Trophoblast cell (in vitro differentiated cells and primary cell): ENCODE measurements around the gene TNS1.
A peak's percentile ranks its signal among the peaks of the same experiment; 100 is the strongest.

Experiments used
- DNase-seq, 2 donors: peaks; one replicate each; pipeline ENCODE4 v3.0.0-alpha.2; 2016
- H2AFZ ChIP-seq: 2 replicates; pipeline ENCODE4 v1.6.1; 2013; ENCODE audit warnings: low read length, moderate library complexity, mild to moderate bottlenecking; ENCODE audit not compliant: insufficient read depth, poor library complexity
- H2AK5ac ChIP-seq: 2 replicates; pipeline ENCODE4 v1.6.1; 2013; ENCODE audit warnings: mild to moderate bottlenecking, low read length
- H2BK120ac ChIP-seq: 2 replicates; pipeline ENCODE4 v1.6.1; 2013; ENCODE audit warnings: low read length, mild to moderate bottlenecking, moderate library complexity; ENCODE audit not compliant: insufficient read depth, poor library complexity
- H2BK12ac ChIP-seq: 2 replicates; pipeline ENCODE4 v1.6.1; 2013; ENCODE audit warnings: mild to moderate bottlenecking, low read length, moderate library complexity
- H2BK5ac ChIP-seq: 2 replicates; pipeline ENCODE4 v1.6.1; 2013; ENCODE audit warnings: low read length, low read depth, moderate library complexity, mild to moderate bottlenecking; ENCODE audit not compliant: poor library complexity
- H3K14ac ChIP-seq: 2 replicates; pipeline ENCODE4 v1.6.1; 2013; ENCODE audit warnings: mild to moderate bottlenecking, low read length
- H3K18ac ChIP-seq: 2 replicates; pipeline ENCODE4 v1.6.1; 2013; ENCODE audit warnings: mild to moderate bottlenecking, low read length
- H3K23ac ChIP-seq: 2 replicates; pipeline ENCODE4 v1.6.1; 2013; ENCODE audit warnings: low read length
- H3K27ac ChIP-seq: 2 replicates; pipeline ENCODE4 v1.5.1; 2013; ENCODE audit warnings: low read depth, mild to moderate bottlenecking, inconsistent platforms, low read length, moderate library complexity
- H3K27me3 ChIP-seq: 2 replicates; pipeline ENCODE4 v1.6.1; 2013; ENCODE audit warnings: inconsistent platforms, mild to moderate bottlenecking, low read length, moderate library complexity; ENCODE audit not compliant: insufficient read depth
- H3K36me3 ChIP-seq, 2 experiments: 1 replicate in 1 of 2; 2 replicates in 1 of 2; pipeline ENCODE4 v1.6.1; 2013; ENCODE audit warnings: low read length in 2 of 2, mild to moderate bottlenecking in 2 of 2, moderate library complexity in 1 of 2; ENCODE audit not compliant: insufficient read depth in 2 of 2, control insufficient read depth in 1 of 2
- H3K4ac ChIP-seq: 2 replicates; pipeline ENCODE4 v1.6.1; 2013; ENCODE audit warnings: low read depth, mild to moderate bottlenecking, low read length, moderate library complexity
- H3K4me1 ChIP-seq, 2 experiments: 1 replicate in 1 of 2; 2 replicates in 1 of 2; pipeline ENCODE4 v1.6.1; 2013; ENCODE audit warnings: low read length in 2 of 2, mild to moderate bottlenecking in 2 of 2, moderate library complexity in 1 of 2; ENCODE audit not compliant: insufficient read depth in 2 of 2, control insufficient read depth in 1 of 2
- H3K4me2 ChIP-seq: 2 replicates; pipeline ENCODE4 v1.6.1; 2013; ENCODE audit warnings: inconsistent platforms, mild to moderate bottlenecking, low read length, moderate library complexity
- H3K4me3 ChIP-seq: 2 replicates; pipeline ENCODE4 v1.5.1; 2013; ENCODE audit warnings: mild to moderate bottlenecking, low read depth, low read length, inconsistent platforms
- H3K79me1 ChIP-seq: one replicate; pipeline ENCODE4 v1.6.1; 2013; ENCODE audit warnings: low read length
- H3K79me2 ChIP-seq: 2 replicates; pipeline ENCODE4 v1.6.1; 2013; ENCODE audit warnings: low read length, mild to moderate bottlenecking; ENCODE audit not compliant: control insufficient read depth, insufficient read depth, poor library complexity
- H3K9ac ChIP-seq: 2 replicates; pipeline ENCODE4 v1.6.1; 2013; ENCODE audit warnings: mild to moderate bottlenecking, low read length
- H3K9me3 ChIP-seq: 2 replicates; pipeline ENCODE4 v1.6.1; 2013; ENCODE audit warnings: low read depth, mild to moderate bottlenecking, control low read depth, inconsistent platforms, low read length; ENCODE audit not compliant: insufficient read depth
- H4K12ac ChIP-seq: 2 replicates; pipeline ENCODE4 v1.6.1; 2013; ENCODE audit warnings: low read depth, mild to moderate bottlenecking, low read length, moderate library complexity
- H4K8ac ChIP-seq: 2 replicates; pipeline ENCODE4 v1.6.1; 2013; ENCODE audit warnings: low read depth, mild to moderate bottlenecking, low read length, moderate library complexity
- H4K91ac ChIP-seq: one replicate; pipeline ENCODE4 v1.6.1; 2013; ENCODE audit warnings: low read depth, mild to moderate bottlenecking, low read length, moderate library complexity
- WGBS: extraction: QIAGEN DNeasy Blood & Tissue Kit; methylation state at CpG from one replicate; pipeline ENCODE4 v1.1.7; 2013; ENCODE audit warnings: missing lambda C conversion rate; ENCODE audit not compliant: insufficient read length, insufficient coverage; ENCODE audit errors: extremely low coverage; 5-methylcytosine and 5-hydroxymethylcytosine counted together

TNS1 gene

GRCh38 chr2:217818293-217818850 lies 184.4 kb downstream of the TNS1 start:
- H4K12ac ChIP-seq, result peak overlapping the region; percentile 15
- no peak overlapping the region for H3K23ac ChIP-seq
- no peak overlapping the region for H2AK5ac ChIP-seq
- peaks cover 8 to 10% of the 10 kb centered on the region in 2 experiments for H3K4me1 ChIP-seq
- H2BK12ac ChIP-seq, result no peak overlapping the region
- H3K79me2 ChIP-seq, result no peaks in the 10 kb centered on the region
- H3K14ac ChIP-seq, result no peak overlapping the region
- H3K27ac ChIP-seq, result no peak overlapping the region
- no peaks in the 10 kb centered on the region for H3K36me3 ChIP-seq
- no peak overlapping the region for H4K8ac ChIP-seq
- WGBS, result no CpG with 5 or more reads among the region's 19 CpGs
- H2BK5ac ChIP-seq, result no peak overlapping the region
- H3K9me3 ChIP-seq, result peaks cover 3% of the 10 kb centered on the region
- no peak for DNase-seq
- H3K27me3 ChIP-seq, result no peaks in the 10 kb centered on the region
- H3K4me2 ChIP-seq, result no peak overlapping the region
- H4K91ac ChIP-seq, result no peak overlapping the region
- H3K79me1 ChIP-seq, result no peaks in the 10 kb centered on the region
- H2AFZ ChIP-seq, result no peak overlapping the region
- no peak overlapping the region for H3K4me3 ChIP-seq
- H3K4ac ChIP-seq, result no peak overlapping the region
- no peak overlapping the region for H3K9ac ChIP-seq
- H3K18ac ChIP-seq, result no peak overlapping the region
- H2BK120ac ChIP-seq, result no peak overlapping the region

GRCh38 chr2:217817466-217818292 lies 185.1 kb downstream of the TNS1 start:
- Histone ChIP-seq H3K27me3 (no peaks in the 10 kb centered on the region), H4K91ac (no peak overlapping the region), H3K9me3 (peaks cover 3% of the 10 kb centered on the region), H3K79me2 (no peaks in the 10 kb centered on the region), H3K4ac (no peak overlapping the region), H3K27ac (no peak overlapping the region), H3K4me2 (no peak overlapping the region), H3K23ac (no peak overlapping the region), H4K8ac (no peak overlapping the region), H2AFZ (no peak overlapping the region), H2AK5ac (no peak overlapping the region), H4K12ac (no peak overlapping the region), H3K79me1 (no peaks in the 10 kb centered on the region), H2BK12ac (no peak overlapping the region), H3K18ac (no peak overlapping the region), H3K36me3 (no peaks in the 10 kb centered on the region), H3K4me3 (no peak overlapping the region), H2BK120ac (no peak overlapping the region), H3K14ac (no peak overlapping the region), H3K9ac (no peak overlapping the region), H2BK5ac (no peak overlapping the region), H3K4me1 (peaks cover 8 to 10% of the 10 kb centered on the region in 2 experiments)
- DNase-seq, result no peak
- no CpG with 5 or more reads among the region's 26 CpGs for WGBS

- no peak overlapping the region for H2BK5ac ChIP-seq
- no peak overlapping the region for H2BK12ac ChIP-seq
Observed at GRCh38 chr2:217816396-217816869, 186.4 kb downstream of the TNS1 start.

GRCh38 chr2:217813828-217814227 lies 189.0 kb downstream of the TNS1 start:
- Histone ChIP-seq H2AFZ (no peak overlapping the region), H3K9me3 (peaks cover 3% of the 10 kb centered on the region), H3K23ac (no peak overlapping the region), H3K14ac (no peak overlapping the region), H4K91ac (no peak overlapping the region), H3K18ac (no peak overlapping the region), H3K4me2 (no peak overlapping the region), H2BK12ac (no peak overlapping the region), H3K79me1 (no peaks in the 10 kb centered on the region), H3K27ac (no peak overlapping the region), H4K8ac (no peak overlapping the region), H3K27me3 (no peaks in the 10 kb centered on the region), H3K4me1 (peaks cover 8 to 10% of the 10 kb centered on the region in 2 experiments), H2BK5ac (no peak overlapping the region), H3K36me3 (no peaks in the 10 kb centered on the region), H3K79me2 (no peaks in the 10 kb centered on the region), H3K4ac (no peak overlapping the region), H3K4me3 (no peak overlapping the region), H2AK5ac (no peak overlapping the region), H4K12ac (no peak overlapping the region), H2BK120ac (no peak overlapping the region), H3K9ac (no peak overlapping the region)
- DNase-seq, result no peak
- WGBS, result no CpG with 5 or more reads among the region's 6 CpGs

More at GRCh38 chr2:217816396-217816869, 186.4 kb downstream of the TNS1 start:
- Histone ChIP-seq H4K12ac (no peak overlapping the region), H3K9me3 (peaks cover 3% of the 10 kb centered on the region), H3K9ac (no peak overlapping the region), H2BK120ac (no peak overlapping the region), H4K8ac (no peak overlapping the region), H3K27me3 (no peaks in the 10 kb centered on the region), H3K14ac (no peak overlapping the region), H3K18ac (no peak overlapping the region), H3K79me2 (no peaks in the 10 kb centered on the region), H3K4ac (no peak overlapping the region), H4K91ac (no peak overlapping the region), H3K4me2 (no peak overlapping the region), H3K4me3 (no peak overlapping the region), H3K36me3 (no peaks in the 10 kb centered on the region), H3K23ac (no peak overlapping the region), H3K79me1 (no peaks in the 10 kb centered on the region), H2AK5ac (no peak overlapping the region), H2AFZ (no peak overlapping the region), H3K4me1 (peaks cover 8 to 10% of the 10 kb centered on the region in 2 experiments), H3K27ac (no peak overlapping the region)
- WGBS, result no CpG with 5 or more reads among the region's 11 CpGs
- DNase-seq, result no peak
